Esophagus mucosa (tissue), 1 donor: ENCODE data around the gene MTNR1B. TPM values are rescaled to one million over a fixed set of nuclear protein-coding genes. Genes with fewer than 3 reads are reported as not detected.
A peak's percentile ranks its signal among the peaks of the same experiment; 100 is the strongest.

Experiments used
- ATAC-seq: fragments of 200-7000 bp; cut with Tn5 transposase; one replicate; pipeline ENCODE4 v1.9.1; 2020
- total RNA-seq: library from RNA; stranded (reverse); gene quantifications from one replicate; pipeline ENCODE4 v1.2.4, GENCODE V29; 2023
- donor health status: DM: yes; HTN: yes; CAD: no.

MTNR1B gene
- total RNA-seq, 1 donor from 2014 or later: not detected

GRCh38 chr11:92978271-92979111 is 9.0 kb downstream of the MTNR1B start:
- ATAC-seq: peak; percentile 32

- no peak for ATAC-seq
Observed at GRCh38 chr11:92979176-92979575, 9.7 kb downstream of the MTNR1B start.

GRCh38 chr11:92980312-92980711 is 10.9 kb downstream of the MTNR1B start:
- no peak for ATAC-seq

DNA sequence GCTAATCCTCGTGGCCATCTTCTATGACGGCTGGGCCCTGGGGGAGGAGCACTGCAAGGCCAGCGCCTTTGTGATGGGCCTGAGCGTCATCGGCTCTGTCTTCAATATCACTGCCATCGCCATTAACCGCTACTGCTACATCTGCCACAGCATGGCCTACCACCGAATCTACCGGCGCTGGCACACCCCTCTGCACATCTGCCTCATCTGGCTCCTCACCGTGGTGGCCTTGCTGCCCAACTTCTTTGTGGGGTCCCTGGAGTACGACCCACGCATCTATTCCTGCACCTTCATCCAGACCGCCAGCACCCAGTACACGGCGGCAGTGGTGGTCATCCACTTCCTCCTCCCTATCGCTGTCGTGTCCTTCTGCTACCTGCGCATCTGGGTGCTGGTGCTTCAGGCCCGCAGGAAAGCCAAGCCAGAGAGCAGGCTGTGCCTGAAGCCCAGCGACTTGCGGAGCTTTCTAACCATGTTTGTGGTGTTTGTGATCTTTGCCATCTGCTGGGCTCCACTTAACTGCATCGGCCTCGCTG is 12.1 kb downstream of the MTNR1B start:
- no peak for ATAC-seq

- ATAC-seq: no peak
Observed at GRCh38 chr11:92986585-92986984, 17.1 kb downstream of the MTNR1B start.

DNA sequence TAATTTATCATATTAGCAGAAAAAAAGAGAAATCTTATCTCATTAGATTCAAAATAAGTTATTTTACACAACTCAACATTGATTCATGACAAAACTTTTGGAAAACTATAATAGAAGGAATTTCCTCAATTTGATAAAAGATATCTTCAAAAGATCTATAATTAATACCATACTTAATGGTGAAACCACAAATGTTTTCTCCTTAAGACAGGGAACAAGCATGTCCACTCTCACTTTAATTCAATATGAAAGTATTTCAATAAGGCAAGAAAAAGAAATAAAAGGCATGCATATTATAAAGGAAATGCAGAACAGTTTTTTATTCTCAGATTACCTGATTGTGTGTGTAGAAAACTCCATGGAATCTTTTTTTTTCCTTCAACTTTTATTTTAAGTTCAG is 23.6 kb downstream of the MTNR1B start:
- no peak for ATAC-seq

GRCh38 chr11:93000511-93001476 is 31.3 kb downstream of the MTNR1B start:
- ATAC-seq: peak; percentile 81

GRCh38 chr11:93001806-93002205 is 32.4 kb downstream of the MTNR1B start:
- ATAC-seq: peak; percentile 88

GRCh38 chr11:93002380-93002779 is 32.9 kb downstream of the MTNR1B start:
- ATAC-seq: no peak

GRCh38 chr11:93005239-93005638 is 35.8 kb downstream of the MTNR1B start:
- ATAC-seq: peak; percentile 84

- ATAC-seq: no peak
Observed at GRCh38 chr11:93013646-93014045, 44.2 kb downstream of the MTNR1B start.

GRCh38 chr11:93016595-93016994 is 47.1 kb downstream of the MTNR1B start:
- no peak for ATAC-seq

DNA sequence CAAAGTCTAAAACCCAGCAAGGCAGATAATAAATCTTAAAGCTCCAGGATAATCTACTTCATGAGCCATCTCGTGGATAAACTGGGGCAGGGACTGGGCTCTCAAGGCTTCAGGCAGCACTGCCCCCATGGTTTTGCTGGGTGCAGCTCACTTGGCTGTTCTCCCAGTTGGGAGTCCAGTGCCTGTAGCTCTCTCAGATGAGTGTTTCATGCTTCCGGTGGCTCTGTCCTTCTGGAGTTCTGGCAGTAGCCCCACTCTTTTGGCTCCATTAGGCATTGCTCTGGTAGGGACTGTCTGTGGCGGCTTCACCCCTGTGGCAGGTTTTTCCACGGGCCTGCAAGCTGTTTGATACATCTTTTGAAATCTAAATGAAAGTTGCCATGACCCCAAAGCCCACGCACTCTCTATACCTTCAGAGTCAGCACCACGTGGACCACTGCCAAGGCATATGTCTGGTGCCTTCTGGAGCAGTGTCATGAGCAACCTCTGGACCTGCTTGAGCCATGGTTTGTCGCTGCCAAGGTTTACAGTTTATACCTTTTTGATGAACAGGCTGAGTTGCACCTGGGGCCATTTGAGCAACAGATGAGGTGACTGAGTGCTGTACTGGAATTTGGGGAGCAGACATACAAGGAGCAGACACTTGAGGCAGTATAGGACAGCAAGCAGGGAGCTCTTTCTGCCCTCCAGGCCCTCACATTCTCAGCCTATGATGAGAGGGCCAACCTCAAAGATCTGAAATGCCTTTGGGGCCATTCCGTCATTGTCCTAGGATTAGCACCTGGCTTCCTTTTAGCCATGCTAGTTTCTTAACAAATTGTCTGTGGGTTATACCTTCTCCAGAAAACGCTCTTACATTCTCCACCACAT is 48.6 kb downstream of the MTNR1B start:
- peak; percentile 79 for ATAC-seq

DNA sequence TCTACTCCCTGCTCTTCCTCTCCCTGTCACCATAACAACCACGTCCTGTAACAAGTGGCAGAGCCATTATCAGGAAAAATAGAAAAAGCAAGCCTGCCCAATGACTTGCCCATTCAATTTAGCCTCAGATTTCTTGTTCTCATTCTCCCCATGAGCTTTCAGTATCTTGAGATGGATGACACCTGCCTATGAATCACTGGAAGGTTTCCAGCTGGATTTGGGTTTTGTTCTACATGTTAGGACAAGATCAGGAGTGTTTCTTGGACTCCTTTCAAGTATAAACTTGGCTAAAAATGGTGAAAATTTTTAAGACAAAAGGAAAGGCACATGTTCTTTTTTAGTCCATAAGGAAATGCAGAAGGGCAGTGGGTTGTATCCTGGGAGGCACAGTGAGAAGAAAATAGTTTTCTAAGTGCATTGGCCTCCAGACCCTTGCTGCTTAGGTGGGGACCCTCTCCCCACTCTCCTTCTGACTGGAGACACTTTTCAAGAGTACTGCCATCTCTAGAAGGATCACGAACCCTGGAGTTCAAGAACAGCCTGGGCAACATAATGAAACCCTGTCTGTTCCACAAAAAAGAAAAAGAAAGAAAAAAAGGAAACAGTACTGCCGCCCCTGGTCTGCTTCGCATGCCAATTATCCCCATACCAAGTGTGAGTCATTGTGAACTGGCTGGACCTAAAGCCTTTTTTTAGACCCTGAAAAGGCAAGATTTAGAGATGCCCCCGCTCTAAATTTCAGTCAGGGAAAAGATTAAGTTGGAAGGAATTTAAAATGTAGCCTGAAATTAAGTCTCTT is 51.0 kb downstream of the MTNR1B start:
- ATAC-seq: peak; percentile 86

- no peak for ATAC-seq
Observed at GRCh38 chr11:93024369-93024768, 54.9 kb downstream of the MTNR1B start.

DNA sequence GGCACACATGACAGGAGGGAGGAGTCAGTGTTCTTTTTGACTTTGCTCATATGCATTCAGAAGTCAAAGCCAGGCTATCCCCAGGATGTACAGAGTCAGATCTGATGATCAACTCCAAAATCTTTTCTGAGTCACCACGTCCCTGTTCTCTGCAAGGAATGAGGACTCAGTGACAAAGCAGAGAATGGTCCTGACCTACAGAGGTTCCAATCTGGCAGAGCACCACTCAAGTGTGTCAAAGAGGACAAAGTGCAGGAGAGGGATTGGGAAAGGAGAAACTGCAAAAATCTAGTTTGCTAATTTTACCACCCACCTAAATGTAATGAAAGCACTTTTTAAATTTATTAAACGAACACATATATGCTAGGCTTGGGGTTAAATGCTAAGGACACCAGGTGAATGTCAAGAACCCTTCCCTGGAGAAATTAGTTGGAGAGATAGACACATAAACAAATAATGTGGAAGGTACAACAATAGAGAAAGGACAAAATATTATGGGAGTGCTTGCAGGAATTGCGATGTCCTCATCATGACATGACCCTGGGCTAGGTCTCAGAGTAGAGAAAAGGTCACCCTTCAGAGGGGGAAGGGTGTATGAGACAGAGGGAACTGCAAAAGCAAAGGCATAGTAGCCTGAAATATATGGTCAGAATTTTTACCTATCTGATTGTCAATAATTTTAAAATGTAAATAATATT is 56.3 kb downstream of the MTNR1B start:
- no peak for ATAC-seq

DNA sequence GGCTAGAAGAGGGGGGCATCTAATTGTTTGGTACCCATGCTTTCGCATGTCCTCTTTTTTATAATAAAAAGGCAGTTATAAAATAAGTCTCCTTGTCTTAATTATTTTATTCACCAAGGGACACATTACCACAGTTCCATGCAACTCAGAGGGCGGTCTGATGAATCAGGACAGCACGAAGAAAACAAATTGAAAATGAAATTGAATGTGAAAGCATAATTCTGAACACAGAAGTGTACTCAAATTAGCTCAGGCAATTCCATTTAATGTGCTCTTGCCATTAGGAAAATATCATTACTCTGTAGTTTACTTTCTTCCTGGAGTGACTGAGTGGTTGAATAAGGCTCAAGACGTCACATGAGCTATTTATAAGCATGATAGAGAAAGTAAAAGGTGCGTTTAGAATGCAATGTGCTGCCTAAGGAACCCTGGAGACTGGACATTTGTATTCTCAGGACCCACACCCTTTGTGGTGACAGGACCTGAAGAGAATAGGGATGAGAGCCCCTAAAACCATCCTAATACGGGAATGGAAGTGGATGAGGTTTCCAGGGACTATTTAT is 59.6 kb downstream of the MTNR1B start:
- ATAC-seq: no peak

- peak; percentile 46 for ATAC-seq
Observed at GRCh38 chr11:93031386-93031785, 61.9 kb downstream of the MTNR1B start.
